Tibial nerve (tissue), 4 donors: ENCODE data around the gene PADI1.

Experiments
- EP300 ChIP-seq, 2 donors: sonication (generic); formaldehyde crosslinking; IDR thresholded peaks; one replicate each; pipeline ENCODE4 v1.6.1; 2017; ENCODE audit warnings: antibody characterized with exemption in 2 of 2, mild to moderate bottlenecking in 1 of 2
- TF ChIP-seq, protein P1 (sequence below), 5 experiments: fragments of 200-600 bp in 3 of 5; fragments of 450-650 bp in 2 of 5; sonication (generic) in 3 of 5; IDR thresholded peaks; one replicate each; pipeline ENCODE4 v1.5.1; 2016 to 2019; ENCODE audit warnings: antibody characterized with exemption in 5 of 5, mild to moderate bottlenecking in 3 of 5, moderate library complexity in 2 of 5

DNA sequence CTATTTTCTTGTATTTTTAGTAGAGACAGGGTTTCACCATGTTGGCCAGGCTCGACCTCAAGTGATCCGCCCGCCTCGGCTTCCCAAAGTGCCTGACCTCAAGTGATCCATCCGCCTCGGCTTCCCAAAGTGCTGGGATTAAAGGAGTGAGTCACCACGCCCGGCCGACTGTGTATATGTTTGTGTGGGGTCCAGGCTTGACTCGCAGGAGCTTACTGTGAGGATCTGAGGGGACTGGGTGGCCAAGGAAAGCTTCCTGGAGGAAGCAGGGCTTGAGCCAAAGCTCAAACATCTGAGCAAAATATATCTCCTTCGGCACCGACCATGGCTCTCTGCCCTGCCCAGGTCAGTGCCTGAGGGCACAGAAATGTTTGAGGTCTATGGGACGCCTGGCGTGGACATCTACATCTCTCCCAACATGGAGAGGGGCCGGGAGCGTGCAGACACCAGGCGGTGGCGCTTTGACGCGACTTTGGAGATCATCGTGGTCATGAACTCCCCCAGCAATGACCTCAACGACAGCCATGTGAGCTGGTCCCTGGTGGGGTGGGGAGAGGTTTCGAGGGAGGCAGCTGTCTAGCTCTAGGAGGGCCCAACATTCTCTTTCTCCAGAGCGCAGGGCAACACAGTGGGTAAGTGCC is 54.4 kb downstream of the PADI1 start:
- TF ChIP-seq, protein P1, sequence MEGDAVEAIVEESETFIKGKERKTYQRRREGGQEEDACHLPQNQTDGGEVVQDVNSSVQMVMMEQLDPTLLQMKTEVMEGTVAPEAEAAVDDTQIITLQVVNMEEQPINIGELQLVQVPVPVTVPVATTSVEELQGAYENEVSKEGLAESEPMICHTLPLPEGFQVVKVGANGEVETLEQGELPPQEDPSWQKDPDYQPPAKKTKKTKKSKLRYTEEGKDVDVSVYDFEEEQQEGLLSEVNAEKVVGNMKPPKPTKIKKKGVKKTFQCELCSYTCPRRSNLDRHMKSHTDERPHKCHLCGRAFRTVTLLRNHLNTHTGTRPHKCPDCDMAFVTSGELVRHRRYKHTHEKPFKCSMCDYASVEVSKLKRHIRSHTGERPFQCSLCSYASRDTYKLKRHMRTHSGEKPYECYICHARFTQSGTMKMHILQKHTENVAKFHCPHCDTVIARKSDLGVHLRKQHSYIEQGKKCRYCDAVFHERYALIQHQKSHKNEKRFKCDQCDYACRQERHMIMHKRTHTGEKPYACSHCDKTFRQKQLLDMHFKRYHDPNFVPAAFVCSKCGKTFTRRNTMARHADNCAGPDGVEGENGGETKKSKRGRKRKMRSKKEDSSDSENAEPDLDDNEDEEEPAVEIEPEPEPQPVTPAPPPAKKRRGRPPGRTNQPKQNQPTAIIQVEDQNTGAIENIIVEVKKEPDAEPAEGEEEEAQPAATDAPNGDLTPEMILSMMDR (IDR thresholded peaks at IDR 0.05) = no peak
- no peak for TF ChIP-seq EP300 (IDR thresholded peaks at IDR 0.05)
